GM06990 (cell line): ENCODE measurements around the gene SOX15.
A peak's percentile ranks its signal among the peaks of the same experiment; 100 is the strongest.
"Not testable (repeated sequence)": the region's sequence is repeated elsewhere in the genome, so short reads cannot be mapped to it uniquely, and the experiment has no call there.

Source experiments
- DNase-seq: peaks from one replicate; pipeline ENCODE4 v3.0.0-alpha.2; 2011; ENCODE audit not compliant: insufficient read length; ENCODE audit errors: extremely low read depth
- H3K27me3 ChIP-seq: replicated peaks from 2 replicates; pipeline ENCODE4 v1.6.0; 2011; ENCODE audit warnings: low read length; ENCODE audit not compliant: control insufficient read depth, insufficient read depth
- H3K36me3 ChIP-seq: 2 replicates; pipeline ENCODE4 v1.5.1; 2011; ENCODE audit warnings: low read length; ENCODE audit not compliant: control insufficient read depth, insufficient read depth
- H3K4me3 ChIP-seq: replicated peaks from 2 replicates; pipeline ENCODE4 v1.5.1; 2011; ENCODE audit warnings: low read depth, mild to moderate bottlenecking, control low read depth, low read length
- TF ChIP-seq, protein P1 (sequence below): IDR thresholded peaks from 2 replicates; pipeline ENCODE4 v1.5.1; 2011; ENCODE audit warnings: low read length, control low read depth, mild to moderate bottlenecking, inconsistent platforms; ENCODE audit not compliant: insufficient read depth, poor library complexity, severe bottlenecking

The SOX15 gene

GRCh38 chr17:7631398-7632380 lies 41.8 kb upstream of the SOX15 start:
- DNase-seq: no peak
- Histone ChIP-seq H3K4me3 (no peak overlapping the region), H3K36me3 (no peaks in the 10 kb centered on the region), H3K27me3 (no peaks in the 10 kb centered on the region)
- TF ChIP-seq, protein P1, sequence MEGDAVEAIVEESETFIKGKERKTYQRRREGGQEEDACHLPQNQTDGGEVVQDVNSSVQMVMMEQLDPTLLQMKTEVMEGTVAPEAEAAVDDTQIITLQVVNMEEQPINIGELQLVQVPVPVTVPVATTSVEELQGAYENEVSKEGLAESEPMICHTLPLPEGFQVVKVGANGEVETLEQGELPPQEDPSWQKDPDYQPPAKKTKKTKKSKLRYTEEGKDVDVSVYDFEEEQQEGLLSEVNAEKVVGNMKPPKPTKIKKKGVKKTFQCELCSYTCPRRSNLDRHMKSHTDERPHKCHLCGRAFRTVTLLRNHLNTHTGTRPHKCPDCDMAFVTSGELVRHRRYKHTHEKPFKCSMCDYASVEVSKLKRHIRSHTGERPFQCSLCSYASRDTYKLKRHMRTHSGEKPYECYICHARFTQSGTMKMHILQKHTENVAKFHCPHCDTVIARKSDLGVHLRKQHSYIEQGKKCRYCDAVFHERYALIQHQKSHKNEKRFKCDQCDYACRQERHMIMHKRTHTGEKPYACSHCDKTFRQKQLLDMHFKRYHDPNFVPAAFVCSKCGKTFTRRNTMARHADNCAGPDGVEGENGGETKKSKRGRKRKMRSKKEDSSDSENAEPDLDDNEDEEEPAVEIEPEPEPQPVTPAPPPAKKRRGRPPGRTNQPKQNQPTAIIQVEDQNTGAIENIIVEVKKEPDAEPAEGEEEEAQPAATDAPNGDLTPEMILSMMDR: no peak

DNA sequence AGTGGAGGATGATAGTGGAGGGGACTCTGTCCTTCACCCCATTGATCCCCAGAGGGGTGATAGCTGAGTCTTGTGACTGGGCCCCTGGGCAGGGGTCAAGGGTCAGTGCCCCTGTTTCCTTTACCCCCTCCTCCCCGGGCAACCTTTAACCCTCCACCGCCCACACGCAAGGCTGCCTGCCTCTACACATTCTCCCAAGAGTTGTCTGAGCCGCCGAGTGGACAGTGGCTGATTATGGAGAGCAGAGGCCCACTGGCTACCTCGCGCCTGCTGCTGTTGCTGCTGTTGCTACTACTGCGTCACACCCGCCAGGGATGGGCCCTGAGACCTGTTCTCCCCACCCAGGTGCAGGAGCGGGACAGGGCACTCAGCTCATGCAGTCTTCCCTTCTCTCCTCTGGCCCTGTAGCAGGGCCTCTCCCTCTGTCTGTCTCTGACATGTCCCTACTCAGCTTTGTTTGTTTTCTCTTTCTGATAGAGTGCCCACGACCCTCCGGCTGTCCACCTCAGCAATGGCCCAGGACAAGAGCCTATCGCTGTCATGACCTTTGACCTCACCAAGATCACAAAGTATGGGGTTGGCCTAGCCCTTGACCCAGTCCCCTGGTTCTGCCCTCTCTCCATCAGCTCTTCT lies 40.2 kb upstream of the SOX15 start, which contains the start of gene SHBG:
TSS of gene SHBG (plus strand) at position 197 of the 633 bp plus-strand sequence. CDS start at position 235, 38 bp downstream.
- Histone ChIP-seq H3K36me3 (no peaks in the 10 kb centered on the region; the same call in 1 of the 2 replicates), H3K4me3 (no peak within 1 kb of the TSS), H3K27me3 (no peaks in the 10 kb centered on the region)
- TF ChIP-seq, protein P1: no peak
- DNase-seq: no peak

DNA sequence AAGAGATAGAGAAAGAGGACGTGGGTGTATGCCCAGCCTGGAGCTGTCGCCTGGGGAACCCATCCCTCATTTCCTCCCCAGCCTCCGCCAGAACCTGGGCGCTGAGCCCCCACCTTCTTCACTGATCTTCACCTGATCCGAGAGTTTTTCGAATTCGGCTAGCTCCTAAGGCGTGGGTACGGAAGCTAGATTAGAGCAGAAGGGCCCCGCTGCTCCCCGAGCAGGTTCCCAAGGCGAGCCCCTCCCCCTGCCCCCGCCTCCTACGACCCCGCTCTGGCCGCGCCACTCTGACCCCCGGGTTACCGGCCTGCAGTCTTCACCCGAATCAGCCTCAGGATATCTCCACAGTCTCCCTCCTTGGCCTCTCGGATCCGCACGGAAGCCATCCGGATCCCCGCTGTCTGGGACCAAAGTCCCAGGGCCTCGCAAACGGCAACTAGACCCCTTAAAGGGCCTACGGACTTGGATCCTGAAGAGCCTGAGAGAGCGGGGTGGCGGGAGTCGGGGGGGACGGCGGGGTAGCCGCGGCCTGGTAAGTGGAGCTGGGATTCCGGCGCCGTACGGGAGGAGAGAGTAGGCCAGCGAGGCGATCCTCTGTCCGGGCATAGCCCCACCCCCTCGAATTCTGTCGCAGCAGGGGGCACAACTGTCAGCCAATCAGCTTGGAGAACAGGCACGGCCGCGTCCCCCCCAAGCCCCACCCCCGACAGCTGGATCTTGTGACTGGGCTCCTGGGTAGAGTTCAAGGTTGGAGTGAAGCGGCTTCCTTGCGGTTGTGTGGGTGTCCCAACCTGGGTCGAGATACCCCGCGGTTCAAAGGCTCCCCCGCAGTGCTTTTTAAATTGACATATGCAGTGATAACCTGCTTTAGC lies 37.6 kb upstream of the SOX15 start, which contains the start of gene SAT2:
TSS of gene SAT2 (minus strand) at position 572 of the 872 bp plus-strand sequence. CDS start at position 386, 186 bp downstream.
- Histone ChIP-seq H3K4me3 (peak within 1 kb of the TSS; percentile 94), H3K36me3 (no peaks in the 10 kb centered on the region; the same call in 1 of the 2 replicates), H3K27me3 (no peaks in the 10 kb centered on the region)
- peak; percentile 91 for DNase-seq
- TF ChIP-seq, protein P1: no peak

DNA sequence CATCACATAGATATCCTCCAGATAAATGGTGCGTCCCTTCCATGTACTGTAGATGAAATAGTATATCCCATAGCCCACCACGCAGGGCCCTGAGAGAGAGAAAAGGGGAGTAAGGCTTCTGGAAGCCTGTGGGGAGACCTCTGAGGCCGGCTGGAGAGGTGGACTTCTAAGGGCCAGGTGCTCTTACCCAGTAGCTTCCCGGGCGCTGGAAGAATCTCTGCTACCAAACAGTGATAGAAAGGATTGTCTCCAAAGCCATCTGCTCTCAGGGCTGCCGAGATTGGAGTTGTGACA lies 37.0 kb upstream of the SOX15 start:
- Histone ChIP-seq H3K4me3 (peak overlapping the region; percentile 94), H3K27me3 (no peaks in the 10 kb centered on the region), H3K36me3 (no peaks in the 10 kb centered on the region; the same call in 1 of the 2 replicates)
- TF ChIP-seq, protein P1: no peak
- no peak for DNase-seq

- Histone ChIP-seq H3K4me3 (no peak overlapping the region), H3K27me3 (no peaks in the 10 kb centered on the region), H3K36me3 (no peaks in the 10 kb centered on the region; the same call in 1 of the 2 replicates)
- DNase-seq: no peak
- TF ChIP-seq, protein P1: no peak
Measured at GRCh38 chr17:7626307-7626706, 36.4 kb upstream of the SOX15 start.

DNA sequence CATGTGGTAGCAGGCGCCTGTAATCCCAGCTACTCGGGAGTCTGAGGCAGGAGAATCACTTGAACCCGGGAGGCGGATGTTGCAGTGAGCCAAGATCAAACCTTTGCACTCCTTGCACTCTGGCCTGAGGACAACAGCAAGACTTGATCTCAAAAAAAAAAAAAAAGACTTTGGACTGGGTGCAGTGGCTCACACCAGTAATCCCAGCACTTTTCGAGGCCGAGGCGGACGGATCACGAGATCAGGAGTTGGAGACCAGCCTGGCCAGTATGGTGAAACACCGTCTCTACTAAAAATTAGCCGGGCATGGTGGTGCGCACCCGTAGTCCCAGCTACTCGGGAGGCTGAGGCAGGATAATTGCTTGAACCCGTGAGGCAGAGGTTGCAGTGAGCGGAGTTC lies 35.9 kb upstream of the SOX15 start:
- DNase-seq, H3K4me3 ChIP-seq, H3K27me3 ChIP-seq, H3K36me3 ChIP-seq: not testable (repeated sequence)
